ENCODE data around the gene KRTAP10-2. TPM values are rescaled to one million over a fixed set of nuclear protein-coding genes. Genes with fewer than 3 reads are reported as not detected.

KRTAP10-2 gene
- total and polyA plus RNA-seq, 3 experiments from 2014 or later = not detected

GRCh38 chr21:44514746-44515358, 36.5 kb downstream of the KRTAP10-2 start:
- peak in 1 of 5 donors; percentile 9 for DNase-seq
- Mint-ChIP-seq H3K36me3 (no peaks in the 10 kb centered on the region), H3K27me3 (no peaks in the 10 kb centered on the region), H3K27ac (peak overlapping the region in 2 of 8 donors; percentile 32 to 79), H3K9me3 (no peaks in the 10 kb centered on the region), H3K4me1 (peaks cover 0 to 6% (median 0%) of the 10 kb centered on the region in 3 donors), H3K4me3 (no peak overlapping the region)
- Histone ChIP-seq H3K4me3 (ENCODE audit: low read length) (no peak overlapping the region), H3K27me3 (ENCODE audit: insufficient read depth, low read length, poor library complexity, severe bottlenecking) (no peaks in the 10 kb centered on the region), H3K9me3 (ENCODE audit: low read length) (no peaks in the 10 kb centered on the region), H3K4me1 (ENCODE audit: insufficient read depth, low read length) (peaks cover 11% of the 10 kb centered on the region), H3K27ac (ENCODE audit: low read depth, low read length) (no peak overlapping the region), H3K36me3 (ENCODE audit: insufficient read depth, low read length) (no peaks in the 10 kb centered on the region)
- ChIA-PET POLR2A (no interaction called here), CTCF (interaction anchor here (0.7 to 2.2 kb wide), 4 partner anchors 33 to 278 kb away, joined by 3 to 7 read pairs (median 4); no protein-coding TSS in a partner anchor)

GRCh38 chr21:44514218-44514520, 37.1 kb downstream of the KRTAP10-2 start:
- Histone ChIP-seq H3K36me3 (ENCODE audit: insufficient read depth, low read length) (no peaks in the 10 kb centered on the region), H3K27me3 (ENCODE audit: insufficient read depth, low read length, poor library complexity, severe bottlenecking) (no peaks in the 10 kb centered on the region), H3K27ac (ENCODE audit: low read depth, low read length) (no peak overlapping the region), H3K4me3 (ENCODE audit: low read length) (no peak overlapping the region), H3K4me1 (ENCODE audit: insufficient read depth, low read length) (peaks cover 11% of the 10 kb centered on the region), H3K9me3 (ENCODE audit: low read length) (no peaks in the 10 kb centered on the region)
- POLR2A ChIA-PET = no interaction called here
- Mint-ChIP-seq H3K27ac (peak overlapping the region in 1 of 8 donors; percentile 47), H3K4me3 (no peak overlapping the region), H3K9me3 (no peaks in the 10 kb centered on the region), H3K4me1 (peaks cover 0 to 6% (median 0%) of the 10 kb centered on the region in 3 donors), H3K36me3 (no peaks in the 10 kb centered on the region), H3K27me3 (no peaks in the 10 kb centered on the region)
- CTCF ChIA-PET = interaction anchor here (0.7 to 2.2 kb wide), 3 partner anchors 33 to 279 kb away, joined by 3 to 7 read pairs (median 5); no protein-coding TSS in a partner anchor
- peak in 1 of 5 donors; percentile 36 for DNase-seq

- H3K27me3 ChIP-seq (ENCODE audit: insufficient read depth, low read length, poor library complexity, severe bottlenecking) = no peaks in the 10 kb centered on the region
- peaks cover 11% of the 10 kb centered on the region for H3K4me1 ChIP-seq (ENCODE audit: insufficient read depth, low read length)
- H3K27ac ChIP-seq (ENCODE audit: low read depth, low read length) = no peak overlapping the region
- ChIA-PET POLR2A (no interaction called here), CTCF (interaction anchor here (1.4 to 6.1 kb wide), 2 partner anchors 228 to 280 kb away, joined by 3 to 134 read pairs; no protein-coding TSS in a partner anchor)
- H3K4me3 Mint-ChIP-seq = no peak overlapping the region
- H3K27ac Mint-ChIP-seq = no peak overlapping the region
- no peaks in the 10 kb centered on the region for H3K36me3 Mint-ChIP-seq
- H3K4me3 ChIP-seq (ENCODE audit: low read length) = no peak overlapping the region
- no peaks in the 10 kb centered on the region for H3K36me3 ChIP-seq (ENCODE audit: insufficient read depth, low read length)
- no peaks in the 10 kb centered on the region for H3K9me3 ChIP-seq (ENCODE audit: low read length)
- peaks cover 0 to 6% (median 0%) of the 10 kb centered on the region in 3 donors for H3K4me1 Mint-ChIP-seq
- H3K9me3 Mint-ChIP-seq = no peaks in the 10 kb centered on the region
- DNase-seq = peak in 1 of 5 donors; percentile 39
- no peaks in the 10 kb centered on the region for H3K27me3 Mint-ChIP-seq
Measured at GRCh38 chr21:44513389-44514217, 37.7 kb downstream of the KRTAP10-2 start.

GRCh38 chr21:44512496-44513388, 38.6 kb downstream of the KRTAP10-2 start:
- Mint-ChIP-seq H3K27me3 (no peaks in the 10 kb centered on the region), H3K4me1 (peaks cover 0 to 6% (median 0%) of the 10 kb centered on the region in 3 donors), H3K27ac (no peak overlapping the region), H3K36me3 (no peaks in the 10 kb centered on the region), H3K4me3 (no peak overlapping the region), H3K9me3 (no peaks in the 10 kb centered on the region)
- Histone ChIP-seq H3K27me3 (ENCODE audit: insufficient read depth, low read length, poor library complexity, severe bottlenecking) (no peaks in the 10 kb centered on the region), H3K4me3 (ENCODE audit: low read length) (no peak overlapping the region), H3K9me3 (ENCODE audit: low read length) (no peaks in the 10 kb centered on the region), H3K4me1 (ENCODE audit: insufficient read depth, low read length) (peaks cover 11% of the 10 kb centered on the region), H3K36me3 (ENCODE audit: insufficient read depth, low read length) (no peaks in the 10 kb centered on the region), H3K27ac (ENCODE audit: low read depth, low read length) (no peak overlapping the region)
- ChIA-PET POLR2A (no interaction called here), CTCF (interaction anchor here (1.4 to 6.1 kb wide), 2 partner anchors 228 to 281 kb away, joined by 3 to 134 read pairs; no protein-coding TSS in a partner anchor)
- peak in 1 of 5 donors; percentile 38 for DNase-seq

GRCh38 chr21:44511938-44512275, 39.4 kb downstream of the KRTAP10-2 start:
- POLR2A ChIA-PET = interaction anchor here (0.6 kb wide), 1 partner anchor 380 kb away, joined by 3 read pairs; no protein-coding TSS in a partner anchor
- H3K27me3 Mint-ChIP-seq = peaks cover 0 to 2% of the 10 kb centered on the region in 2 donors

GRCh38 chr21:44511219-44511937, 39.9 kb downstream of the KRTAP10-2 start:
- H3K9me3 Mint-ChIP-seq = no peaks in the 10 kb centered on the region
- H3K27me3 Mint-ChIP-seq = peaks cover 0 to 2% of the 10 kb centered on the region in 2 donors
- ChIA-PET CTCF (interaction anchor here (0.6 to 6.1 kb wide), 48 partner anchors 7 to 361 kb away, joined by 3 to 134 read pairs (median 5); partner anchors contain the start of genes KRTAP10-1, KRTAP10-12, KRTAP10-5 and KRTAP12-3), POLR2A (interaction anchor here (0.6 to 1.0 kb wide), 2 partner anchors 231 to 381 kb away, joined by 3 read pairs; no protein-coding TSS in a partner anchor)
- H3K27ac ChIP-seq (ENCODE audit: low read depth, low read length) = no peak overlapping the region
- peak in 1 of 5 donors; percentile 42 for DNase-seq
- H3K4me1 ChIP-seq (ENCODE audit: insufficient read depth, low read length) = peaks cover 11% of the 10 kb centered on the region
- peak overlapping the region in 1 of 8 donors; percentile 83 for H3K27ac Mint-ChIP-seq
- no peaks in the 10 kb centered on the region for H3K36me3 ChIP-seq (ENCODE audit: insufficient read depth, low read length)
- no peaks in the 10 kb centered on the region for H3K9me3 ChIP-seq (ENCODE audit: low read length)
- H3K4me3 Mint-ChIP-seq = peak overlapping the region in 5 of 7 donors; percentile 44 to 68 (median 58)
- no peaks in the 10 kb centered on the region for H3K27me3 ChIP-seq (ENCODE audit: insufficient read depth, low read length, poor library complexity, severe bottlenecking)
- H3K36me3 Mint-ChIP-seq = no peaks in the 10 kb centered on the region
- peak overlapping the region; percentile 54 for H3K4me3 ChIP-seq (ENCODE audit: low read length)
- H3K4me1 Mint-ChIP-seq = peaks cover 0 to 6% (median 0%) of the 10 kb centered on the region in 3 donors

More at GRCh38 chr21:44511938-44512275, 39.4 kb downstream of the KRTAP10-2 start:
- Mint-ChIP-seq H3K27ac (no peak overlapping the region), H3K4me1 (peaks cover 0 to 6% (median 0%) of the 10 kb centered on the region in 3 donors), H3K36me3 (no peaks in the 10 kb centered on the region), H3K4me3 (no peak overlapping the region), H3K9me3 (no peaks in the 10 kb centered on the region)
- H3K4me3 ChIP-seq (ENCODE audit: low read length) = no peak overlapping the region
- H3K36me3 ChIP-seq (ENCODE audit: insufficient read depth, low read length) = no peaks in the 10 kb centered on the region
- CTCF ChIA-PET = interaction anchor here (2.4 to 6.1 kb wide), 4 partner anchors 229 to 288 kb away, joined by 8 to 134 read pairs (median 40); no protein-coding TSS in a partner anchor
- DNase-seq = no peak
- H3K4me1 ChIP-seq (ENCODE audit: insufficient read depth, low read length) = peaks cover 11% of the 10 kb centered on the region
- H3K27ac ChIP-seq (ENCODE audit: low read depth, low read length) = no peak overlapping the region
- H3K9me3 ChIP-seq (ENCODE audit: low read length) = no peaks in the 10 kb centered on the region
- H3K27me3 ChIP-seq (ENCODE audit: insufficient read depth, low read length, poor library complexity, severe bottlenecking) = no peaks in the 10 kb centered on the region
